ENCODE data around the gene CENPC.

- no peak for TF ChIP-seq CTCF (IDR thresholded peaks at IDR 0.05)
- no peak for TF ChIP-seq POLR2A (IDR thresholded peaks at IDR 0.05)
These were observed 107.2 kb downstream of the CENPC start for GRCh38 chr4:67437974-67438713.

Measured in tibial nerve (tissue), 3 donors.